HL-60/S4 treated with retinoic acid at 250 ng/mL for 4 days and 3 days (cell line): ENCODE results near the gene CEP85L.
"Not testable (repeated sequence)": the region's sequence is repeated elsewhere in the genome, so short reads cannot be mapped to it uniquely, and the experiment has no call there.

ENCODE experiments used
- in situ Hi-C: fragments of 300-500 bp; cut with MboI; formaldehyde crosslinking; loops from 2 replicates; pipeline ENCODE4 v1.7.0; 2022; ENCODE audit warnings: low sequenced_read_pairs

CEP85L gene

GRCh38 chr6:118436482-118436881, 214.9 kb downstream of the CEP85L start:
- in situ Hi-C loops = no loop called here

- in situ Hi-C loops = not testable (repeated sequence)
Measured at GRCh38 chr6:118434147-118434546, 217.2 kb downstream of the CEP85L start.

DNA sequence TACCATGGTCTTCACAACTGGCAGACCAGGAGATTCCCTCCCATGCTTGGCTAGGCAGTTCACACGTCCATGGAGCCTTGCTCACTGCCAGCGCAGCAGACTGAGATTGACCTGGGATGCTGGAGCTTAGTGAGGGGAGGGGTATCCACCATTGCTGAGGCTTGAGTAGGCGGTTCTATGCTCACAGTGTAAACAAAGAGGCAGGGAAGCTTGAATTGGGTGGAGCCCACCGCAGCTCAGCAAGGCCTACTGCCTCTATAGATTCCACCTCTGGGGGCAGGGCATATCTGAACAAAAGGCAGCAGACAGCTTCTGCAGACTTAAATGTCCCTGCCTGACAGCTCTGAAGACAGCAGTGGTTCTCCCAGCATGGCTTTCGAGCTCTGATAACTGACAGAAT, 230.1 kb downstream of the CEP85L start:
- in situ Hi-C loops = not testable (repeated sequence)

DNA sequence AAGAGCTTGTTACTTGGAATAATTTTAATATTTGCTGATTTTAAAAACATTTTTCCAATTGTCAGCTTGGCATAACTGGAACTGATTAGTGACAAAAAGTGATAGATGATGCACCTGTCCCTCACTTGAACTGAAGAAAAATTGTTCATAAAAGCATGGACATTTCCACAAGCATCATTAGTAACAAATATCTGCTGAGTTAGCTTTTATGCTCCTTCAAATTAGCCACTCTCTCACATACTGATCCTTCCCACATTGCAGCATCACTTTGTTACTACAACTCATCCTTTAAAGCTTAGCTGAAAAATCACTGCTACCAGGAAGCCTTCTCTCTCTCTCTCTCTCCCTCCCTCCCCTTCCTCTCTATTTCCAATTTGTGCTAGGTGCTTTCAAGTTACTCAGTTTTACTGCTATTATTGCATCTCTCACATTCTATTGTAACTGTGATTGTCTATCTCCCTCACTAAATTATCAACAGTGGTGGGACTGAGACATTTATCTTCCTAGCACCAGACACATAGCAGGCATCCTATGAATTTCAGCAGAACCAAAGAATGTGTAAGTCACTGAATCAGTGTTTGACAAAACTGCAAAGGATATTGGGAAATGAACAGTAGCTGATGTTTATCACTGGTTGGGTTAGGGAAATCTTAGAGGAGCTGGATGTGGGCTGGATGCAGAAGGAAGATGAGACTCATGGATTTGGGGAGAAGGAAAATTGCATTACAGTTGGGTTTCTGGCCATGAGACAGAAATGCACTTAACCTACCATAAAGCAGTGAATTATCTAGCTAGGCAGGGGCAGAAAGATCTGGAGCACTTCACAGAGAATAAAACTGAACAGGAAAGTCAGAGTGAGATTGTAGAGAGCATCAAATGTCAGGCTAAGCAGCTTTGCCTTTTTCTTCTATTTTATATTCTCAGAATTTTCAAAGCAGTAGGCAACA, 231.7 kb downstream of the CEP85L start:
- in situ Hi-C loops = no loop called here
